ENCODE data around the gene CDH4. TPM values are rescaled to one million over a fixed set of nuclear protein-coding genes. Genes with fewer than 3 reads are reported as not detected.

CDH4 gene
- total and polyA plus RNA-seq, 9 donors: 0.12 to 4.4 (median 0.36) TPM

- TF ChIP-seq POLR2A (IDR thresholded peaks at IDR 0.05) (no peak), EP300 (IDR thresholded peaks at IDR 0.05) (no peak), CTCF (IDR thresholded peaks at IDR 0.05) (no peak)
- WGBS, 3 donors: 20 to 26% (median 24%) methylated on average over 12 of the region's 12 CpGs
Measured at GRCh38 chr20:61443443-61444126, 191.5 kb downstream of the CDH4 start.

GRCh38 chr20:61444637-61445036 lies 192.6 kb downstream of the CDH4 start:
- 74 to 85% (median 76%) methylated on average over 5 of the region's 5 CpGs for WGBS, 3 donors
- H3K4me1 ChIP-seq (ENCODE audit: insufficient read depth): peaks cover 2% of the 10 kb centered on the region
- intact Hi-C loops (cut with DNase I): no loop called here
- no peaks in the 10 kb centered on the region for H3K27me3 ChIP-seq
- DNase-seq: no peak
- H3K9me3 ChIP-seq: no peaks in the 10 kb centered on the region
- no peaks in the 10 kb centered on the region for H3K36me3 ChIP-seq
- H3K4me3 ChIP-seq: no peak overlapping the region
- TF ChIP-seq POLR2A (IDR thresholded peaks at IDR 0.05): no peak
- no peak for TF ChIP-seq EP300 (IDR thresholded peaks at IDR 0.05)
- no peak for TF ChIP-seq CTCF (IDR thresholded peaks at IDR 0.05)
- H3K27ac ChIP-seq: no peak overlapping the region

More at GRCh38 chr20:61443443-61444126, 191.5 kb downstream of the CDH4 start:
- H3K9me3 ChIP-seq: no peaks in the 10 kb centered on the region
- intact Hi-C loops (cut with DNase I): no loop called here
- H3K36me3 ChIP-seq: no peaks in the 10 kb centered on the region
- H3K27ac ChIP-seq: no peak overlapping the region
- no peak for DNase-seq
- H3K27me3 ChIP-seq: no peaks in the 10 kb centered on the region
- no peaks in the 10 kb centered on the region for H3K4me1 ChIP-seq (ENCODE audit: insufficient read depth)
- H3K4me3 ChIP-seq: no peak overlapping the region

- no peak for TF ChIP-seq CTCF (IDR thresholded peaks at IDR 0.05)
- H3K27ac ChIP-seq: no peak overlapping the region
- peaks cover 2% of the 10 kb centered on the region for H3K4me1 ChIP-seq (ENCODE audit: insufficient read depth)
- H3K36me3 ChIP-seq: no peaks in the 10 kb centered on the region
- WGBS, 3 donors: 55 to 71% (median 58%) methylated on average over 6 of the region's 6 CpGs
- no peak for DNase-seq
- H3K4me3 ChIP-seq: no peak overlapping the region
- intact Hi-C loops (cut with DNase I): no loop called here
- H3K27me3 ChIP-seq: no peaks in the 10 kb centered on the region
- no peaks in the 10 kb centered on the region for H3K9me3 ChIP-seq
Measured at GRCh38 chr20:61445138-61445537, 193.1 kb downstream of the CDH4 start.

- intact Hi-C loops (cut with DNase I): no loop called here
- WGBS, 3 donors: 72 to 84% (median 78%) methylated on average over 10 of the region's 10 CpGs
- Histone ChIP-seq H3K4me3 (no peak overlapping the region), H3K27me3 (no peaks in the 10 kb centered on the region), H3K36me3 (no peaks in the 10 kb centered on the region), H3K9me3 (no peaks in the 10 kb centered on the region), H3K4me1 (ENCODE audit: insufficient read depth) (peaks cover 2% of the 10 kb centered on the region), H3K27ac (no peak overlapping the region)
- TF ChIP-seq EP300 (IDR thresholded peaks at IDR 0.05): no peak
- no peak for TF ChIP-seq CTCF (IDR thresholded peaks at IDR 0.05)
- no peak for TF ChIP-seq POLR2A (IDR thresholded peaks at IDR 0.05)
- no peak for DNase-seq
Measured at GRCh38 chr20:61445741-61446140, 193.7 kb downstream of the CDH4 start.

All from ovary (tissue), 9 donors.